Transverse colon (tissue), 4 donors: ENCODE results near the gene CYP4A22.

Experiments used
- POLR2AphosphoS5 ChIP-seq, 3 donors: sonication (generic); formaldehyde crosslinking; IDR thresholded peaks; one replicate each; pipeline ENCODE4 v1.6.1; 2016; ENCODE audit warnings: antibody characterized with exemption in 3 of 3
- TF ChIP-seq, protein P1 (sequence below), 5 experiments: fragments of 200-600 bp in 3 of 5; fragments of 450-650 bp in 2 of 5; sonication (generic) in 3 of 5; IDR thresholded peaks; 1 replicate in 2 of 5; 2 replicates in 3 of 5; pipeline ENCODE4 v1.5.1; 2016 to 2017; ENCODE audit warnings: antibody characterized with exemption in 5 of 5, inconsistent platforms in 3 of 5, mild to moderate bottlenecking in 2 of 5, moderate library complexity in 1 of 5

DNA sequence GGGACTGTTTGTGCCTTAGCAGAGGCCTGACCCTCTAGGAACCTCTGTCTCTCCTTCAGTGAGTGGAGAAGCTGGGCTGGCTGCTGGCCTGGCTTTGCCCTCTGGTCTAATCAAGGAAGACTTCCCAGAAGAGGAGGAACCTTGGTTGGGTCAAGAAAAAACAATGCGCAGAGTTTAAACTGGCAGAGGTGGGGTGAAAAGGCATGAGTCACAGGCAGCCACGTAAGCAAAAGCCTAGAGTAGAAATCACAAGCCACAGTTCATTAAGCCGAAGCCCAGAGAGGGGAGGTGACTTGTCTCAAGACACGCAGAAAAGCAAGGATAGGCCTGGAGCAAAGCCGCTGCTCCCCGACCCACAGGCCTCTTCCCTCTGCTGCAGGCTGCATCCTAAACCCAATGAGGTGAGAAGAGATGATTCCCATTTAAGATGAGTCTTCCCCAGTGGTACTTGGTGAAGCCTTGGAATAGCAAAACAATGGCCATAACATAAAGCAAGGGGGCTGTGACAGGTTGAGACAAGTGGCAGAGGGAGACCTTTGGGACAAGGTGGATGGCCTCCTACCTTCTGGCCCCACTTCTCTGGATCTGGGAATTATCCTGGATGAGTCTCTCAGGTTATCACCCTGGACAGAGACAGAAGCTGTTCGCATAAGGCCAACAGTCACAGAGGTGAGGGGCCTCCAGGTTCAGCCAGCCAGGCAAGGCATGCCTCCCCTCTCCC, 44.9 kb downstream of the CYP4A22 start:
- TF ChIP-seq, protein P1, sequence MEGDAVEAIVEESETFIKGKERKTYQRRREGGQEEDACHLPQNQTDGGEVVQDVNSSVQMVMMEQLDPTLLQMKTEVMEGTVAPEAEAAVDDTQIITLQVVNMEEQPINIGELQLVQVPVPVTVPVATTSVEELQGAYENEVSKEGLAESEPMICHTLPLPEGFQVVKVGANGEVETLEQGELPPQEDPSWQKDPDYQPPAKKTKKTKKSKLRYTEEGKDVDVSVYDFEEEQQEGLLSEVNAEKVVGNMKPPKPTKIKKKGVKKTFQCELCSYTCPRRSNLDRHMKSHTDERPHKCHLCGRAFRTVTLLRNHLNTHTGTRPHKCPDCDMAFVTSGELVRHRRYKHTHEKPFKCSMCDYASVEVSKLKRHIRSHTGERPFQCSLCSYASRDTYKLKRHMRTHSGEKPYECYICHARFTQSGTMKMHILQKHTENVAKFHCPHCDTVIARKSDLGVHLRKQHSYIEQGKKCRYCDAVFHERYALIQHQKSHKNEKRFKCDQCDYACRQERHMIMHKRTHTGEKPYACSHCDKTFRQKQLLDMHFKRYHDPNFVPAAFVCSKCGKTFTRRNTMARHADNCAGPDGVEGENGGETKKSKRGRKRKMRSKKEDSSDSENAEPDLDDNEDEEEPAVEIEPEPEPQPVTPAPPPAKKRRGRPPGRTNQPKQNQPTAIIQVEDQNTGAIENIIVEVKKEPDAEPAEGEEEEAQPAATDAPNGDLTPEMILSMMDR (IDR thresholded peaks at IDR 0.05): no peak
- no peak for TF ChIP-seq POLR2AphosphoS5 (IDR thresholded peaks at IDR 0.05)
